H1 (cell line): Measurements from ENCODE around the gene VOPP1. TPM values are rescaled to one million over a fixed set of nuclear protein-coding genes. Genes with fewer than 3 reads are reported as not detected.

Experiments
- CTCF ChIA-PET: fragments of 300-600 bp; sonication (Branson Sonifier 250); formaldehyde crosslinking; loops from one replicate; lab custom pipeline; 2021; ENCODE audit not compliant: partially characterized antibody; lab: Charles Lee
- POLR2A ChIA-PET: fragments of 300-600 bp; sonication (Branson Sonifier 250); formaldehyde crosslinking; loops from one replicate; lab custom pipeline; 2021; ENCODE audit warnings: inconsistent platforms; ENCODE audit not compliant: partially characterized antibody; lab: Charles Lee
- DNase-seq, 2 experiments: peaks; one replicate each; pipeline versions ENCODE4 v3.0.0 to v3.0.0-alpha.2; 2010 to 2022; ENCODE audit warnings: low spot score in 2 of 2, low read depth in 1 of 2, mixed read lengths in 1 of 2
- FAIRE-seq: peaks from 2 replicates; lab custom pipeline; 2011; peaks lifted over from hg19 to GRCh38; lab: Jason Lieb, UNC
- H2AFZ ChIP-seq: 2 replicates; pipeline ENCODE4 v1.8.1; 2012; ENCODE audit warnings: low read length, inconsistent platforms
- H2AK5ac ChIP-seq: 2 replicates; pipeline ENCODE4 v1.6.1; 2013; ENCODE audit warnings: low read depth, low read length
- H2BK120ac ChIP-seq: replicated peaks from 2 replicates; pipeline ENCODE3; 2013; ENCODE audit warnings: low read depth, low read length, inconsistent platforms
- H2BK12ac ChIP-seq: 2 replicates; pipeline ENCODE4 v1.6.1; 2013; ENCODE audit warnings: low read depth, low read length
- H2BK15ac ChIP-seq: 2 replicates; pipeline ENCODE4 v1.6.1; 2013; ENCODE audit warnings: low read length
- H2BK20ac ChIP-seq: 2 replicates; pipeline ENCODE4 v1.6.1; 2013; ENCODE audit warnings: low read length
- H2BK5ac ChIP-seq: 2 replicates; pipeline ENCODE4 v1.6.1; 2013; ENCODE audit warnings: low read depth, low read length
- H3K14ac ChIP-seq: 2 replicates; pipeline ENCODE4 v1.6.1; 2013; ENCODE audit warnings: inconsistent platforms; ENCODE audit not compliant: insufficient read length
- H3K18ac ChIP-seq: 2 replicates; pipeline ENCODE4 v1.6.1; 2013; ENCODE audit warnings: low read length; ENCODE audit errors: extremely low read depth
- H3K23ac ChIP-seq: 2 replicates; pipeline ENCODE4 v1.6.1; 2013; ENCODE audit warnings: inconsistent platforms; ENCODE audit not compliant: insufficient read length
- H3K23me2 ChIP-seq: 2 replicates; pipeline ENCODE4 v1.6.1; 2013; ENCODE audit warnings: low read depth, low read length
- H3K27ac ChIP-seq: 2 replicates; pipeline ENCODE4 v1.6.1; 2011; ENCODE audit warnings: low read depth, low read length, inconsistent platforms
- H3K27me3 ChIP-seq, 4 experiments: replicated peaks in 1 of 4; 1 replicate in 1 of 4; 2 replicates in 3 of 4; pipeline versions ENCODE4 v1.6.1 to v1.8.1; 2011 to 2013; ENCODE audit warnings: low read length in 3 of 4, mild to moderate bottlenecking in 3 of 4, inconsistent platforms in 2 of 4, mixed read lengths in 2 of 4, moderate library complexity in 1 of 4; ENCODE audit not compliant: control insufficient read depth in 3 of 4, insufficient read depth in 3 of 4; ENCODE audit errors: extremely low read depth in 1 of 4
- H3K36me3 ChIP-seq, 4 experiments: 2 replicates each; pipeline versions ENCODE4 v1.6.1 to v1.8.1; 2011 to 2013; ENCODE audit warnings: mild to moderate bottlenecking in 4 of 4, low read length in 3 of 4, moderate library complexity in 2 of 4, control low read depth in 1 of 4, inconsistent platforms in 1 of 4; ENCODE audit not compliant: insufficient read depth in 4 of 4, control insufficient read depth in 2 of 4
- H3K4ac ChIP-seq: replicated peaks from 2 replicates; pipeline ENCODE3; 2013; ENCODE audit warnings: low read length, low read depth, mixed read lengths, inconsistent platforms; ENCODE audit not compliant: insufficient read length
- H3K4me1 ChIP-seq, 4 experiments: replicated peaks in 1 of 4; 1 replicate in 1 of 4; 2 replicates in 3 of 4; pipeline versions ENCODE4 v1.6.1 to v1.8.1; 2011 to 2013; ENCODE audit warnings: low read length in 3 of 4, inconsistent platforms in 2 of 4, mixed read lengths in 1 of 4; ENCODE audit not compliant: insufficient read depth in 4 of 4, control insufficient read depth in 3 of 4
- H3K4me2 ChIP-seq, 2 experiments: 2 replicates each; pipeline versions ENCODE4 v1.6.1 to v1.8.1; 2011 to 2013; ENCODE audit warnings: low read depth in 2 of 2, low read length in 2 of 2, control low read depth in 1 of 2, inconsistent platforms in 1 of 2, mild to moderate bottlenecking in 1 of 2; ENCODE audit not compliant: insufficient read depth in 1 of 2
- H3K4me3 ChIP-seq, 4 experiments: fragments of 200-600, 300-600 bp in 1 of 4; sonication (generic), shearing (Covaris generic), sonication (Bioruptor Twin) in 1 of 4; 2 replicates each; pipeline versions ENCODE4 v1.5.1 to v1.8.1; 2011 to 2016; ENCODE audit warnings: low read length in 4 of 4, low read depth in 3 of 4, control low read depth in 2 of 4, inconsistent platforms in 2 of 4, mild to moderate bottlenecking in 2 of 4, mixed read lengths in 1 of 4, moderate library complexity in 1 of 4; ENCODE audit not compliant: insufficient read depth in 2 of 4; ENCODE audit errors: extremely low read depth in 1 of 4
- H3K56ac ChIP-seq: replicated peaks from 2 replicates; pipeline ENCODE3; 2013; ENCODE audit warnings: low read depth, mild to moderate bottlenecking, mixed read lengths, low read length, inconsistent platforms; ENCODE audit not compliant: insufficient read length
- H3K79me1 ChIP-seq: 2 replicates; pipeline ENCODE4 v1.6.1; 2013; ENCODE audit warnings: low read depth, low read length, control low read depth
- H3K79me2 ChIP-seq, 2 experiments: 2 replicates each; pipeline versions ENCODE4 v1.6.1 to v1.8.1; 2012 to 2013; ENCODE audit warnings: low read length in 2 of 2, mild to moderate bottlenecking in 2 of 2, inconsistent platforms in 1 of 2; ENCODE audit not compliant: insufficient read depth in 2 of 2, control insufficient read depth in 1 of 2
- H3K9ac ChIP-seq, 4 experiments: replicated peaks in 1 of 4; 1 replicate in 1 of 4; 2 replicates in 3 of 4; pipeline versions ENCODE4 v1.6.1 to v1.8.1; 2011 to 2013; ENCODE audit warnings: low read depth in 3 of 4, low read length in 3 of 4, control low read depth in 2 of 4, mild to moderate bottlenecking in 2 of 4, moderate library complexity in 2 of 4, inconsistent platforms in 1 of 4; ENCODE audit errors: extremely low read depth in 1 of 4
- H3K9me3 ChIP-seq, 2 experiments: 2 replicates each; pipeline versions ENCODE4 v1.6.1 to v1.8.1; 2012 to 2013; ENCODE audit warnings: mild to moderate bottlenecking in 2 of 2, moderate library complexity in 2 of 2, control low read depth in 1 of 2, inconsistent platforms in 1 of 2, low read depth in 1 of 2, low read length in 1 of 2, mixed read lengths in 1 of 2; ENCODE audit not compliant: insufficient read depth in 2 of 2
- H4K20me1 ChIP-seq, 2 experiments: replicated peaks in 1 of 2; 2 replicates each; pipeline versions ENCODE3 to v1.8.1; 2011 to 2013; ENCODE audit warnings: inconsistent platforms in 2 of 2, low read length in 2 of 2, mild to moderate bottlenecking in 1 of 2; ENCODE audit not compliant: insufficient read depth in 2 of 2, control insufficient read depth in 1 of 2
- H4K5ac ChIP-seq: 2 replicates; pipeline ENCODE4 v1.6.1; 2013; ENCODE audit warnings: low read length, low read depth, mixed read lengths, inconsistent platforms; ENCODE audit not compliant: insufficient read length
- H4K8ac ChIP-seq: 2 replicates; pipeline ENCODE4 v1.8.0; 2013; ENCODE audit warnings: mild to moderate bottlenecking, moderate library complexity, low read length, inconsistent platforms; ENCODE audit not compliant: insufficient read depth; ENCODE audit errors: extremely low read depth
- H4K91ac ChIP-seq: replicated peaks from 2 replicates; pipeline ENCODE3; 2013; ENCODE audit warnings: low read length, mixed read lengths, inconsistent platforms; ENCODE audit not compliant: insufficient read length
- CTCF ChIP-seq, 3 experiments: IDR thresholded peaks; 1 replicate in 2 of 3; 2 replicates in 1 of 3; pipeline versions ENCODE4 v1.5.1 to v1.6.1; 2011; ENCODE audit warnings: low read length in 3 of 3, mild to moderate bottlenecking in 3 of 3, inconsistent platforms in 2 of 3, low read depth in 1 of 3, moderate library complexity in 1 of 3; ENCODE audit not compliant: insufficient read depth in 1 of 3; ENCODE audit errors: control extremely low read depth in 1 of 3
- JUND ChIP-seq: IDR thresholded peaks from 2 replicates; pipeline ENCODE4 v1.6.1; 2011; ENCODE audit warnings: mild to moderate bottlenecking, improper control_type of control experiment, low read length
- NANOG ChIP-seq: IDR thresholded peaks from 2 replicates; pipeline ENCODE4 v1.6.1; 2011; ENCODE audit warnings: low read length, low read depth, mild to moderate bottlenecking, inconsistent platforms; ENCODE audit not compliant: insufficient read depth, poor library complexity, severe bottlenecking
- NRF1 ChIP-seq: IDR thresholded peaks from 2 replicates; pipeline ENCODE4 v1.6.1; 2011; ENCODE audit warnings: mild to moderate bottlenecking, low read depth, low read length, improper control_type of control experiment
- PHF8 ChIP-seq: fragments of 200-600 bp; sonication (generic); conservative IDR thresholded peaks from 2 replicates; pipeline ENCODE4 v1.7.1; 2012; ENCODE audit warnings: low read depth, mild to moderate bottlenecking, inconsistent platforms, low read length, moderate library complexity
- SRF ChIP-seq: IDR thresholded peaks from 2 replicates; pipeline ENCODE4 v1.6.1; 2011; ENCODE audit warnings: mild to moderate bottlenecking, low read depth, low read length, moderate library complexity
- whole genome bisulfite sequencing, 2 experiments: shearing (Covaris generic) in 1 of 2; methylation state at CpG; one replicate each; pipeline versions ENCODE4 v1.1.6 to v1.1.7; 2013 to 2015; ENCODE audit warnings: low lambda C conversion rate in 2 of 2, mixed read lengths in 2 of 2, inconsistent platforms in 1 of 2, low coverage in 1 of 2, missing lambda C conversion rate in 1 of 2; ENCODE audit not compliant: insufficient replicate concordance in 2 of 2, insufficient coverage in 1 of 2, insufficient read length in 1 of 2; ENCODE audit errors: extremely low coverage in 1 of 2, missing lambda C conversion rate in 1 of 2; 5-methylcytosine and 5-hydroxymethylcytosine counted together
- polyA plus RNA-seq, 7 experiments: library from polyadenylated mRNA; depleted of rRNA in 3 of 7; stranded (reverse) in 5 of 7; unstranded in 2 of 7; fragments of >200 nt in 5 of 7; fragments of 200-250 nt in 2 of 7; gene quantifications; 1 replicate in 5 of 7; 2 replicates in 1 of 7; 4 replicates in 1 of 7; pipeline versions ENCODE4 v1.2.1 to v1.2.3, GENCODE V29; 2011 to 2013; ENCODE audit warnings: missing spikeins in 2 of 7, mixed read lengths in 2 of 7
- total RNA-seq: library from RNA; stranded (reverse); fragmentation: NEBNext Ultra II Directional; extraction: Animal tissue kit (Norgen Biotek cat#: 25700); gene quantifications from 2 replicates; pipeline ENCODE4 v1.2.1, GENCODE V29; 2021

The VOPP1 gene
- total and polyA plus RNA-seq, 2 of the 8 experiments (the other 6 are each of a cell fraction or from before 2014, with no cell fraction given): 44.7 to 83.0 TPM

DNA sequence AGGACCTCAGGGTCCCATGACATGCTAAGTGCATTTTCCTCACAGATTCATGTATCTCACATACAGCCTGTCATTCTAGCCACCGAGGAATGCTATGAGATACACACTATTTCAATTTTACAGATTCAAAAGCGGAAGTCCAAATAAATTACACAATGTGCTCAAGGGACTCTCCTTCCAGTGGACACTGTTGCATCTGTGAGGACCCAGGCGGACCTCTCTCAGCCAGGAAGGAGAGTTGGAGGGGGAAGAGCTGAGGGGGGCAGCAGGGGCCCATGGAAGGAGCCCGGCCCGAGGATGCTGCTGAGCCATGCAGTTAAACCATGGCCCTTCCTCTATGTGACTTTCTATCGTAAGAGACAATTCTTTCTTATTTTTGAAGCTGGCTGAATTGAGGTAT lies 93.6 kb downstream of the VOPP1 start:
- CTCF ChIA-PET: interaction anchor here (0.5 to 0.6 kb wide), 2 partner anchors 401 to 448 kb away, joined by 3 read pairs; no protein-coding TSS in a partner anchor

More for the DNA sequence above, 93.6 kb downstream of the VOPP1 start:
- peaks cover 0 to 20% of the 10 kb centered on the region in 2 experiments for H4K20me1 ChIP-seq
- no peaks in the 10 kb centered on the region for H3K79me2 ChIP-seq
- H3K56ac ChIP-seq: no peak overlapping the region
- POLR2A ChIA-PET: no interaction called here
- H2AFZ ChIP-seq: no peak overlapping the region
- no peak overlapping the region for H3K9ac ChIP-seq
- 91% methylated on average over 6 of the region's 6 CpGs; no CpG with 5 or more reads in 1 of the 2 experiments for WGBS, 2 experiments
- no peaks in the 10 kb centered on the region for H3K9me3 ChIP-seq
- H3K4ac ChIP-seq: no peak overlapping the region
- H3K4me2 ChIP-seq: no peak overlapping the region
- H3K27ac ChIP-seq: no peak overlapping the region
- H2AK5ac ChIP-seq: no peak overlapping the region
- H2BK120ac ChIP-seq: no peak overlapping the region
- no peak overlapping the region for H3K18ac ChIP-seq
- no peak overlapping the region for H3K23ac ChIP-seq
- no peak overlapping the region for H4K91ac ChIP-seq
- peak in 1 of 2 experiments; percentile 10 for DNase-seq
- FAIRE-seq: no peak
- H3K4me1 ChIP-seq: no peaks in the 10 kb centered on the region; a peak in 1 of 7 replicates
- peaks cover 8% of the 10 kb centered on the region; the same call in 1 of the 2 replicates for H3K79me1 ChIP-seq
- no peak overlapping the region for H3K4me3 ChIP-seq
- H3K27me3 ChIP-seq: no peaks in the 10 kb centered on the region
- no peaks in the 10 kb centered on the region for H3K36me3 ChIP-seq
- H2BK5ac ChIP-seq: no peak overlapping the region
- H4K8ac ChIP-seq: no peak overlapping the region
- H3K14ac ChIP-seq: no peak overlapping the region
- H2BK12ac ChIP-seq: no peak overlapping the region
- no peak overlapping the region for H2BK20ac ChIP-seq
- H3K23me2 ChIP-seq: no peaks in the 10 kb centered on the region
- H2BK15ac ChIP-seq: no peak overlapping the region
- no peak overlapping the region for H4K5ac ChIP-seq
- TF ChIP-seq NANOG (no peak), CTCF (IDR thresholded peaks at IDR 0.05; ENCODE audit: control extremely low read depth in 1 of 3, insufficient read depth in 1 of 3, low read depth in 1 of 3, low read length in 3 of 3) (no peak), PHF8 (no peak), SRF (no peak), JUND (no peak), NRF1 (no peak)
